Femur (tissue), 1 donor: ENCODE results near the gene RTRAF.

Experiments
- DNase-seq: peaks from one replicate; pipeline ENCODE4 v3.0.0-alpha.2; 2017

RTRAF gene

DNA sequence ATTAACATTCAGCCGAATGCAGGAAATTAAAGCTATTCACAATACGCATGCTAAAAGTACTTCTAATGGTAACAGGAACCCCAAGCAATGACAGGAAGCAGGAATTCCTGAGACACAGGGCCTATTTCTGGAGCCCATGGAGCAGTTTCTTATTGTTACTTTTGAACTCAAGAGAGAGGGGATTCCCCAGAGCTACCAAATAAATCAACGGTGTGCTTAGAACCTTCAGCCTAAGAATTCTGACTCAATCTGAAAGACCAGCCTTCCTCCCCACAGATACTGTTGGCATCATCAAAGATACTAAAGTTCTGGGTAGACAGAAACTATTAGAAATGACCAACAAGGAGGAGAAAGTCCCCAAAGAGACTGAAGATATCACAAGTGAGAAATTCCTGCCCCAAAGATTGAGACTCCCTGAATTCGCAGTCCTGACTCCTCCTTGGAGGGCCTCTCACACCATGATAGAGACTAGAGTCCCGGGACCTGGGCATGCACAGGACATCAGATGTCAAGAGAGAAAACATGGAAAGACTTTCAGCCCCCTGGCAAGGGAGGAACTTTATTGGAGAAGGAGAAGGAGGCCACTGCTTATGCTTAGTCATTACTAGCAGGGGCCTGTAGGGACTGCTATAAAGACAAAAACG lies 32.7 kb downstream of the RTRAF start:
- DNase-seq = no peak

DNA sequence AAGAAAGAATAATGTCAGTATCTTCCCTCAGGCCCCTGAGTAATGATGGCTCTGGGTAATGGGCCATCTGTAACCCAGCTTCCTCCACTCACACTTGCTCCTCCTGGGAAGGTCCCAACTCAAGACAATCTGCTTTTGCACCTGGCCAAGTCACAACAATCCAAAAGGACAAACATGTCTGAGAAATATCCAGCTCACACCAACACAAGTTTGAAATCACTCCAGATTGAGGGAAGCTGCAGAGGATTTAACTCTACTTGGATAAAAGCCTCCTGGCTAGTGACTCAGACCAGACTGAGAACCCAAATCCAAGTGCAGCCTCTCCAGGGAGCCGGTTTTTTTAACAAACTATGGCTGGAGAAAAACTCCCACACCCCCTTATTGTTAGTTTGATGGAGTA lies 34.2 kb downstream of the RTRAF start:
- peak; percentile 60 for DNase-seq

- no peak for DNase-seq
Measured at GRCh38 chr14:52025310-52025709, 36.0 kb downstream of the RTRAF start.

DNA sequence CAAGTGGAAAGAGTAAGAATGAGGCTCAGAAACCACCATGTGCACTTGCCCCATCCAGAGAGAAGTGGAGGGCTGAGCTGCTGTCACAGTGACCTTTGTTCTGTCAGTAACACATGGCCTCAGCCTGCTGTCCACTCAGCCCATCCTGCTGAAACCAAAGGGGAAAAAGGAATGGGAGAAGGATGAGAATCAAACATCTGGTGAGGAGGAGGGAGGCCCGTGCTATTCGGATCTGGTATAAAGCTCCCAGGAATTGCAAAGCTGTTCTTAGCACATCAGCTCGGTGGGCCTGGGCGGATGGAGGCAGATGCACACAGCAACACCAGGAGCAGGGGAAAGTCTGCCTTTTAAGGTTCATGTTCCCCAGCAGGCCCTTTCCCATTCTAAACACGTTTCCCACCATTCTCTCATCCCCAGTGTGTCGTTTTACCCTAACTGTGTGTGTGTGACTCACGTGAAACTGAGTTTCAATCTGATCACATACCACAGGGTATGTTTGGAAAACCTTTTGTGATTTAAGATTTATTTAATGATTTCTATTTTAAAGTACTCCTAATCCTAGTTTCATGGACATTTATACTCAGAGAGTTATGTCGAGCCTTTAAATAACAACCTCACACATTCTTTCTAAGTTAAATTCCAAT lies 36.8 kb downstream of the RTRAF start:
- no peak for DNase-seq

GRCh38 chr14:52026901-52027300 lies 37.6 kb downstream of the RTRAF start:
- no peak for DNase-seq

GRCh38 chr14:52029881-52030280 lies 40.5 kb downstream of the RTRAF start:
- no peak for DNase-seq

- peak; percentile 53 for DNase-seq
Measured at GRCh38 chr14:52031781-52032180, 42.4 kb downstream of the RTRAF start.

DNA sequence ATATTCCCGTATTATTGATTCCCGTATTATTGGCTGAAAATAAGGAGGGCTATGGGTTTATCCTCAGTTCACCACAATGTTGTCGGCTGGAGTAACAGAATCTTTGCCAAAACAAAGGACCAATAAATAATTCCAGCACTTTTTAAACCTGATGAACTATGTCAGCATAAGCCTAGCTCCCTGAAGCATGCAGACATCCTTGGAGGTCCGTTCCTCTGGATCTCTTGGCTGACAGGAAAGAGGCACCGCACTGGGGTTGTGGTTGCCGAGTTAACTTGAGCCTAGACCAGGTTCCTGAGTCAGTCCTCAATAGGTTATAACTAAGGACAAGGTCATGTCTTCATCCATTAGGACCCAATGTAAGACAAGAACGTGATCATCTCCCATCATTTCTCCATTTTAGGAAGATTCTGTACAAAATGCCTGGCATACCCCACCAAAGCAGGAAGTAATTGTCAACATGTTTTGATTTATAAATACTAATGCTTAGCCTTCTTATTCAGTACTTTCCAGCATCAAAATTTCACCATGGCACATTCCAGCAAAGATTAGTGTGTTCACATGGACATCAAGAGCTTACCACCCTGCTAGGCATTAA lies 43.0 kb downstream of the RTRAF start:
- DNase-seq = no peak

DNA sequence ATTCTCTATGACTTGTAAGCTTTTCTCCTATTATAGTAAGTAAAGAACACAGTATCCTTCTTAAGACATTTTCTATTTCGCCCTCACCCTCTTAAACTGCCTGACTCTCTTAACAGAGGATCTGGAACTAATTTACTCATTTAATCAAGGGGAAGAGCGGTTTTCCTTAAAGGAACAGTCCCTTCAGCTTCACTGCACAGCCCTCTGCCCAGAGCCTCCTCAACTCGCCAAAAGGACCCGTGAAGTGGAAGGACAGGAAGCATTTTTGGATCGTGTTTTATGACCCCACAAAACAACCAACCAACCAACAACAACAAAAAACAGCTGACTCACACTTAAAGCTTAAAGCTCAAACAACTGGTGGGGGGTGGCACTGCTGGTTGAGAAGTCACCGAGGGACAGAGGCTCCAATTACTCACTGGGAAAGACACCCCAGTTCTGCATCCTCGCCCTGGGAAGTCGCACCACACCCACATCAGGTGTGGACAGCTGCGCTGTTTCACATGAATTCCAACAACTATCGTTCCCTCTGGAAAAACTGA lies 43.8 kb downstream of the RTRAF start:
- DNase-seq = no peak

GRCh38 chr14:52039124-52039815 lies 49.9 kb downstream of the RTRAF start:
- no peak for DNase-seq

DNA sequence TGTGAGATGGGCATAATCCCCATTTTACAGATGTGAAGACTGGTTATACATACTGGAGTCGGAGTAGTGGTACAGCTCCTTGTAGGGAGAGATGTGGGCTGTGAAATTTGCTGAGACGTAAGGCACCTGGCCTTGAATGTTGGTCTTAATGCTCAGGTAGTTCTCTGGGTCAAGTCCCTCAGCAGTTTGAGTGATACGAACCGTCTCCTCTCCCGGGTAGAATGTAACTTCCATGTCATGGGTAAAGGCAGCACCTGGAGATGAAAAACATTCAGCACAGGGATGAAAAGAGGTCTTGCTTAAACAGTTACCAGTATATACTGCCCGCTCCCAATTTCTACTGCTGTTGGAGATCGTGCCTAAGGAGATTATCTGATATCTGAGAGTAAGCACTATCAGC lies 51.3 kb downstream of the RTRAF start:
- no peak for DNase-seq

DNA sequence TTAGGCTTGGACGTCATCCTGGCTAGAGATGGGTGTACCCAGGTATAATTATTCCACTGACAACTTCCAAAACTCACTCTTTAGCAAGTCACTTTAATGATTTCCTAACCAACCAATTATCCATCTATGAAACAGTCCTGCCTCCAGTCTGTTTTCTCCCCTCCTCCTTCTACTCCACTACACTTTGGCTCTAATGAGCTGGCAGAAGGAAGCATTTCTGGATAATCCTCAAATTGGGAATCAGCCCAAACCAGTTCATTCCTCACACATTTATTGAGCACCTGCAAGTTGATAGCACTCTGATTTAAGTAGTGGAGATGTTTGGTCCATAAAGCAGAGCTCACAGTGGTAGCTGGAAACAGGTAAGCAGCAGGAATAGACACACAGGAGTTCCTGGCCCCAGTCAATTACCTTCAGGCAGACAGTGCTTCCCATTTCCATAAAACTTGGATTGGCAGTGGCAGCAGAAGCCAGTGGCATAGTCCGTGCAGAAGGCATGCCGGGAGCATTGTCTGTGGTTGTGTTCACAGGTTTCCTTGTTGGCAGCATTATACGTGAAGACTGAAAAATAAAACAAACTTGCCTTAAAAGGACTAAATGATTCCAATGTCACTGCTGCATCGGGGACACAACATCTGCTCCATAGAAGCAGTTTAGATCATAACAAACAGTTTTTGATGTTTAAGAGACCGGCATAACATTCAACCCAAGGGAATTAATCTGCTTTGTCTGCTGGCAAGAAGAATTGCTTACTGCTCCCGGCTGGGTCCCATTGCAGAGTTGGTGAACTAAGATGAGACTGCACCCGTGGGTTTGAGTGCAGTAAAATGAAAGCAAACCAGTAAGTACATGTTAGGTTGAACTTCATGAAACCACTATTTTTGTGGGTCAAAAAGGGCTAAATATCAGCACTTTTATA lies 53.3 kb downstream of the RTRAF start:
- DNase-seq = no peak

DNA sequence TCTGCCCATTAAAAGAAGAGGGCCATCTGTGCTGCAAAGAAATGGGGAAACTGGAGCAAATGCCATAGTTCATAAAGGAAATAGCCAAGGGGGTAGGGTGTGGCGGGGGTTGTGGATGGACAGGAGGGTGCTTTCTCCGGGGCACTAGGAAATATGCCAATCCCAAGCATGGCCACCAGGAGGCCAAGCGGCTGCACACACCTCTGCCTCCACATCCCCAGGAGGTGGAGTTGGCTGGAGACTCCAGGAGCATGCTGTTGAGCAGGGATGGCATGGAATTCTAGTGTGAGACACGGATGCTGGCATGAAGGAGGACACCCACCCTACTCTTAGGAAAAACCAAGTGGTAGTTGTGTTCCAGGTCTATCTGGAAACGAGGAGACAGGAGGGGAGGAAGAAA lies 54.3 kb downstream of the RTRAF start:
- DNase-seq = no peak

- DNase-seq = peak; percentile 64
Measured at GRCh38 chr14:52044791-52045522, 55.6 kb downstream of the RTRAF start.

DNA sequence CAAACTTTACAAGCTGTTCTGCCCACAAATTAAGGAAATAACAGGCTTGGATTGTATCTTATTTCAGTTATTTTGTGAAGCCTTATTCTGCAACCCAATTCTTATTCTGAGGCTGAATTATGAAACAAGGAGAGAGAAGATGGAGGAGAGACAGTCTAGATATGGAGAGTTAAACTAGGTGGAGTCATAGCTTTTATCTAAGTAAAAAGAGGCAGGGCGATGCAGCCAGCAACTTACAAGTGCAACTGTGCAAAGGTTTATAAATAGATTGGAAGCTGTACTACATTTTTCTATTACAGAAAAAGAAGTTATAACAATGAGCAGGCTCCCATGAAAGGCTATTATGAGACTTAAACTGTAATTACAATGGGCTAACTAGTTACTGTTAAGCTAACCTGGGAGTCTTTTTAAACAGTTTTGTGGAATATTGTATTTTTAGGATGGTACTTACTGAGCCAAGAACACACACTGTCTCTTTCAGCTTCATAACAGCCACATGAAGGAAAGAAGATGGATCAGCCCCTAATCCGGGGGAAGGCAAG lies 57.1 kb downstream of the RTRAF start:
- no peak for DNase-seq

DNA sequence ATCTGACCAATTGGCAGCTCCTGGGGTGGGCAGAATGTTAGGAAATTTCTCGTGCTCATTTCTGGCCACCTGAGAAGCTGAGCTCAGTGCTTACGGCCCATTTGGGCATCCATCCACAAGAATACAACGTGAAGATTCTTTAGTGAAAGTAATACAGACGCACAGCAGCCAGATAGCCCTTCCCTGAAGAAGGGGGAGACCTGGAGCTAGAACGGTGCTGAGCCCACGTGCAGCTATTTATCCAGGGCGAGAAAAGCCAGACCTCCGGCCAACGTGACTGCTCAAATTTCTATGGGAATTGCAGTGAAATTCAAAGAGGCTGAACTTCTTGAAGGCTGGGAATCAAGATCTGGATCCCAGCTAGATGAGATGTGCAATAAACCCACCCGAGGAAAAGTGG lies 58.8 kb downstream of the RTRAF start:
- peak; percentile 63 for DNase-seq

DNA sequence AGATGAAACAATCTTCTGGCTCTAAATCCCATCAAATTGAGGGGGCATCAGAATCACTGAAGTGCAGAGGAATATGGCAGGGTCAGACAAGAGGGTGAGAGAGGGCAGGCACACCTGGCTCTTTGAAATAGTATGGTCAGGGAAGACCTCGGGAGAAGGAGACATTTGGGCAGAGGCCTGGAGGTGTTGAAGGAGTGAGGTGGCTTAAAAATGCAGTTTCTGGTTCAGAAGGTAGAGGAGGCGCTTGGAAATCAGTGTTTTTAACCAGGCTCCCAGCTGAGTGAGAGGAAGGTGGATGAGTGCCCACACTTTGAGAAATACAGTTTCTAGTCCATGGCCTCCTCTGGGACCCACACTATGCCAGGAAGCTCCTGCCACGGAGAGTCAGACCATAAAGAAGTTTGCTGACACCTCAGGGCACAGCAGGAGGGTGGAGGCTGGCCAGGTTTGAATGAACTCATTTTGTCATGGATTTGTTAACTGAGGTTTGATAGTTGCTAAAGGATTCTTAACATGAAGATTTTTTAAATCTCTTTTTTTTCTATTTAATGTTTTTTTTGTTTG lies 59.4 kb downstream of the RTRAF start:
- no peak for DNase-seq

GRCh38 chr14:52049271-52049670 lies 59.9 kb downstream of the RTRAF start:
- DNase-seq = no peak

- DNase-seq = no peak
Measured at GRCh38 chr14:52049721-52050588, 60.6 kb downstream of the RTRAF start.

DNA sequence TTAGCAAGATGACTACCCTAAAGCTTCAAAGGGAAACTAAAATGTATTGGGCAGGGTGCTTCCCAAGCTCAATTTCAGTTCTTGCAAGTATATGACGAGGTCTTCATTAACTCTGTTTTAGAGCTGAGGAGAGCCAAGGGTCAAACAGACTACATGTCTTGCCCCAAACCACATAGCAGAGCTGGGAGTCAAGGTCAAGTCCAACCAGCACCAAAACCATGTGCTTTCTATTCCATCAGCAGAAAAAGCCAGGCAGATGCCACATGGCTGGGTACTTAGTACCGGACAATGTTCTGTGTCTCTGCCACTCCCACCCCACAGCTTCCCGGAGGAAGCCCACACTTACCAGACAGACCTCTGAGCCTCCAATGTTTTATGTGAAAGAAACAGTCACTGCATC lies 61.9 kb downstream of the RTRAF start:
- no peak for DNase-seq
